ENCODE measurements around the gene CORT.

- no peak for TF ChIP-seq POLR2A (IDR thresholded peaks at IDR 0.05)
- TF ChIP-seq, protein P1, sequence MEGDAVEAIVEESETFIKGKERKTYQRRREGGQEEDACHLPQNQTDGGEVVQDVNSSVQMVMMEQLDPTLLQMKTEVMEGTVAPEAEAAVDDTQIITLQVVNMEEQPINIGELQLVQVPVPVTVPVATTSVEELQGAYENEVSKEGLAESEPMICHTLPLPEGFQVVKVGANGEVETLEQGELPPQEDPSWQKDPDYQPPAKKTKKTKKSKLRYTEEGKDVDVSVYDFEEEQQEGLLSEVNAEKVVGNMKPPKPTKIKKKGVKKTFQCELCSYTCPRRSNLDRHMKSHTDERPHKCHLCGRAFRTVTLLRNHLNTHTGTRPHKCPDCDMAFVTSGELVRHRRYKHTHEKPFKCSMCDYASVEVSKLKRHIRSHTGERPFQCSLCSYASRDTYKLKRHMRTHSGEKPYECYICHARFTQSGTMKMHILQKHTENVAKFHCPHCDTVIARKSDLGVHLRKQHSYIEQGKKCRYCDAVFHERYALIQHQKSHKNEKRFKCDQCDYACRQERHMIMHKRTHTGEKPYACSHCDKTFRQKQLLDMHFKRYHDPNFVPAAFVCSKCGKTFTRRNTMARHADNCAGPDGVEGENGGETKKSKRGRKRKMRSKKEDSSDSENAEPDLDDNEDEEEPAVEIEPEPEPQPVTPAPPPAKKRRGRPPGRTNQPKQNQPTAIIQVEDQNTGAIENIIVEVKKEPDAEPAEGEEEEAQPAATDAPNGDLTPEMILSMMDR (IDR thresholded peaks at IDR 0.05) = no peak
Observed at GRCh38 chr1:10494418-10494753, 44.6 kb downstream of the CORT start.
